HEK293 (cell line): ENCODE measurements around the gene RBM14.

Source experiments
- CTCF ChIA-PET: fragments of 350-600 bp; formaldehyde crosslinking; extraction: SDS; loops from one replicate; lab custom pipeline; 2021; ENCODE audit warnings: antibody characterized with exemption; lab: Yijun Ruan, JAX
- POLR2A ChIA-PET: fragments of 300-600 bp; formaldehyde crosslinking; extraction: SDS; loops from one replicate; lab custom pipeline; 2020; ENCODE audit warnings: antibody characterized with exemption, inconsistent platforms; lab: Yijun Ruan, JAX
- H3K27ac ChIP-seq: fragments of 200-500 bp; sonication (Bioruptor generic); 2 replicates; pipeline ENCODE4 v1.5.1; 2014; ENCODE audit warnings: low read depth, low read length, control low read depth, inconsistent platforms; ENCODE audit errors: extremely low read depth
- H3K36me3 ChIP-seq, 2 experiments: fragments of 200-500 bp in 1 of 2; sonication (Bioruptor generic) in 1 of 2; 1 replicate in 1 of 2; 2 replicates in 1 of 2; pipeline ENCODE4 v1.5.1; 2014 to 2017; ENCODE audit warnings: inconsistent platforms in 2 of 2, low read length in 2 of 2; ENCODE audit not compliant: control insufficient read depth in 2 of 2, insufficient read depth in 1 of 2
- H3K4me1 ChIP-seq: fragments of 200-500 bp; sonication (Bioruptor generic); 2 replicates; pipeline ENCODE4 v1.5.1; 2014; ENCODE audit warnings: mild to moderate bottlenecking, low read length, inconsistent platforms; ENCODE audit not compliant: control insufficient read depth, insufficient read depth
- H3K4me3 ChIP-seq: 2 replicates; pipeline ENCODE4 v1.5.1; 2011; ENCODE audit warnings: low read depth, mild to moderate bottlenecking, control low read depth, low read length, moderate library complexity
- H3K9me3 ChIP-seq: fragments of 200-500 bp; sonication (Bioruptor generic); 2 replicates; pipeline ENCODE4 v1.5.1; 2014; ENCODE audit warnings: low read depth, low read length, inconsistent platforms; ENCODE audit not compliant: control insufficient read depth, insufficient read depth
- EGR2 ChIP-seq: fragments of 450-650 bp; formaldehyde crosslinking; IDR thresholded peaks from 2 replicates; pipeline ENCODE4 v1.5.1; 2016; ENCODE audit warnings: low read depth, missing biosample characterization, missing genetic modification characterization
- FEZF1 ChIP-seq: fragments of 450-650 bp; formaldehyde crosslinking; IDR thresholded peaks from 2 replicates; pipeline ENCODE4 v1.5.1; 2016; ENCODE audit warnings: missing biosample characterization, missing genetic modification characterization
- GLIS1 ChIP-seq: fragments of 450-650 bp; formaldehyde crosslinking; IDR thresholded peaks from 2 replicates; pipeline ENCODE4 v1.5.1; 2016; ENCODE audit warnings: missing biosample characterization, missing genetic modification characterization
- GLIS2 ChIP-seq: fragments of 450-650 bp; formaldehyde crosslinking; IDR thresholded peaks from 2 replicates; pipeline ENCODE4 v1.5.1; 2016; ENCODE audit warnings: missing biosample characterization, missing genetic modification characterization
- OSR2 ChIP-seq: fragments of 450-650 bp; formaldehyde crosslinking; IDR thresholded peaks from 2 replicates; pipeline ENCODE4 v1.5.1; 2016; ENCODE audit warnings: missing biosample characterization, missing genetic modification characterization
- SALL2 ChIP-seq: fragments of 450-650 bp; formaldehyde crosslinking; IDR thresholded peaks from 2 replicates; pipeline ENCODE4 v1.5.0; 2017; ENCODE audit warnings: missing biosample characterization, mild to moderate bottlenecking, missing genetic modification characterization, borderline replicate concordance
- SP7 ChIP-seq: fragments of 450-650 bp; formaldehyde crosslinking; IDR thresholded peaks from 2 replicates; pipeline ENCODE4 v1.5.1; 2016; ENCODE audit warnings: missing biosample characterization, missing genetic modification characterization
- YY1 ChIP-seq: fragments of 450-650 bp; formaldehyde crosslinking; IDR thresholded peaks from 2 replicates; pipeline ENCODE4 v1.5.1; 2018; ENCODE audit warnings: missing biosample characterization, missing genetic modification characterization
- ZBTB17 ChIP-seq: fragments of 450-650 bp; formaldehyde crosslinking; IDR thresholded peaks from 2 replicates; pipeline ENCODE4 v1.5.1; 2016; ENCODE audit warnings: missing biosample characterization, missing genetic modification characterization
- ZBTB20 ChIP-seq: fragments of 450-650 bp; formaldehyde crosslinking; IDR thresholded peaks from 2 replicates; pipeline ENCODE4 v1.5.1; 2016; ENCODE audit warnings: missing biosample characterization, missing genetic modification characterization
- ZFHX2 ChIP-seq: fragments of 450-650 bp; formaldehyde crosslinking; conservative IDR thresholded peaks from 2 replicates; pipeline ENCODE4 v1.5.1; 2016; ENCODE audit warnings: missing biosample characterization, missing genetic modification characterization
- ZNF133 ChIP-seq: fragments of 450-650 bp; formaldehyde crosslinking; IDR thresholded peaks from 2 replicates; pipeline ENCODE4 v1.5.1; 2016; ENCODE audit warnings: missing biosample characterization, missing genetic modification characterization
- ZNF16 ChIP-seq: fragments of 450-650 bp; formaldehyde crosslinking; IDR thresholded peaks from 2 replicates; pipeline ENCODE4 v1.5.1; 2016; ENCODE audit warnings: low read depth, missing biosample characterization, missing genetic modification characterization
- ZNF169 ChIP-seq: fragments of 450-650 bp; formaldehyde crosslinking; IDR thresholded peaks from 2 replicates; pipeline ENCODE4 v1.5.1; 2016; ENCODE audit warnings: missing biosample characterization, missing genetic modification characterization
- ZNF174 ChIP-seq: fragments of 450-650 bp; formaldehyde crosslinking; IDR thresholded peaks from 2 replicates; pipeline ENCODE4 v1.5.0; 2017; ENCODE audit warnings: missing biosample characterization, mild to moderate bottlenecking, missing genetic modification characterization
- ZNF19 ChIP-seq: fragments of 450-650 bp; formaldehyde crosslinking; IDR thresholded peaks from 2 replicates; pipeline ENCODE4; 2016; ENCODE audit warnings: missing biosample characterization, missing genetic modification characterization, low read depth
- ZNF202 ChIP-seq: fragments of 450-650 bp; formaldehyde crosslinking; IDR thresholded peaks from 2 replicates; pipeline ENCODE4 v1.5.1; 2016; ENCODE audit warnings: missing biosample characterization, missing genetic modification characterization, borderline replicate concordance
- ZNF311 ChIP-seq: fragments of 450-650 bp; formaldehyde crosslinking; IDR thresholded peaks from 2 replicates; pipeline ENCODE4 v1.5.1; 2017; ENCODE audit warnings: missing biosample characterization, missing genetic modification characterization, borderline replicate concordance
- ZNF324 ChIP-seq: fragments of 450-650 bp; formaldehyde crosslinking; IDR thresholded peaks from 2 replicates; pipeline ENCODE4 v1.5.1; 2016; ENCODE audit warnings: missing biosample characterization, missing genetic modification characterization
- ZNF560 ChIP-seq: fragments of 450-650 bp; formaldehyde crosslinking; IDR thresholded peaks from 2 replicates; pipeline ENCODE4 v1.5.1; 2017; ENCODE audit warnings: missing biosample characterization, missing genetic modification characterization, borderline replicate concordance
- ZNF600 ChIP-seq: fragments of 450-650 bp; formaldehyde crosslinking; IDR thresholded peaks from 2 replicates; pipeline ENCODE4 v1.5.1; 2016; ENCODE audit warnings: missing biosample characterization, missing genetic modification characterization
- ZNF626 ChIP-seq: fragments of 450-650 bp; sonication (Bioruptor Pico); formaldehyde crosslinking; IDR thresholded peaks from 2 replicates; pipeline ENCODE4 v1.5.1; 2018; ENCODE audit warnings: missing biosample characterization, missing genetic modification characterization, inconsistent platforms
- ZNF701 ChIP-seq: fragments of 450-650 bp; formaldehyde crosslinking; IDR thresholded peaks from 2 replicates; pipeline ENCODE4 v1.5.1; 2016; ENCODE audit warnings: missing biosample characterization, missing genetic modification characterization
- ZNF747 ChIP-seq: fragments of 450-650 bp; formaldehyde crosslinking; IDR thresholded peaks from 2 replicates; pipeline ENCODE4 v1.5.1; 2016; ENCODE audit warnings: missing biosample characterization, missing genetic modification characterization
- ZNF776 ChIP-seq: fragments of 450-650 bp; formaldehyde crosslinking; IDR thresholded peaks from 2 replicates; pipeline ENCODE4 v1.5.0; 2017; ENCODE audit warnings: missing biosample characterization, missing genetic modification characterization, borderline replicate concordance
- TF ChIP-seq, protein P1 (sequence below): fragments of 450-650 bp; formaldehyde crosslinking; IDR thresholded peaks from 2 replicates; pipeline ENCODE4 v1.5.1; 2016; ENCODE audit warnings: missing biosample characterization, missing genetic modification characterization
- TF ChIP-seq, protein P2 (sequence below): fragments of 450-650 bp; formaldehyde crosslinking; optimal IDR thresholded peaks from 2 replicates; pipeline ENCODE3; 2016; ENCODE audit warnings: missing biosample characterization, mild to moderate bottlenecking, missing genetic modification characterization
- TF ChIP-seq, protein P3 (sequence below): fragments of 450-650 bp; formaldehyde crosslinking; IDR thresholded peaks from 2 replicates; pipeline ENCODE4 v1.5.1; 2016; ENCODE audit warnings: missing biosample characterization, missing genetic modification characterization
- TF ChIP-seq, protein P4 (sequence below): fragments of 450-650 bp; formaldehyde crosslinking; IDR thresholded peaks from 2 replicates; pipeline ENCODE4 v1.5.1; 2017; ENCODE audit warnings: missing biosample characterization, missing genetic modification characterization
- TF ChIP-seq, protein P5 (sequence below): fragments of 450-650 bp; formaldehyde crosslinking; IDR thresholded peaks from 2 replicates; pipeline ENCODE4 v1.5.1; 2016; ENCODE audit warnings: missing biosample characterization, missing genetic modification characterization, low read depth
- TF ChIP-seq, protein P6 (sequence below): fragments of 450-650 bp; formaldehyde crosslinking; IDR thresholded peaks from 2 replicates; pipeline ENCODE4 v1.5.1; 2016; ENCODE audit warnings: missing biosample characterization, missing genetic modification characterization

RBM14 gene

DNA sequence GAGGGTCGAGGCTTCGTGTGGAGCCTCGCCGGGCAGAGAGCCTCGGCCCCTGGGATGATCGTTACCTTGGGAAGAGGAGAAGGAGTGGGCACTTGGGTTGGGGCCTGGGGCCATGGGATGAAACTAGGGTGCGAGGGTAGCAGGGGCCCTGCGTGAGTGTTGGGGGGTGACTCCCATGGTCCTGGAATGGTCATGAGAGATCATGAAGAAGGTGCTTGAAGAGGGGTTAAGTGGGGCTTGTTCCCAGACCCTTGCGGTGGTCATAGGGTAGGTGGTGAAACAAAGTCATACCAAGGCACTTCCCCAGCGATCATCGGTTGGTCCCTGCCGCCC lies 23.2 kb upstream of the RBM14 start (continued):
- TF ChIP-seq, protein P1, sequence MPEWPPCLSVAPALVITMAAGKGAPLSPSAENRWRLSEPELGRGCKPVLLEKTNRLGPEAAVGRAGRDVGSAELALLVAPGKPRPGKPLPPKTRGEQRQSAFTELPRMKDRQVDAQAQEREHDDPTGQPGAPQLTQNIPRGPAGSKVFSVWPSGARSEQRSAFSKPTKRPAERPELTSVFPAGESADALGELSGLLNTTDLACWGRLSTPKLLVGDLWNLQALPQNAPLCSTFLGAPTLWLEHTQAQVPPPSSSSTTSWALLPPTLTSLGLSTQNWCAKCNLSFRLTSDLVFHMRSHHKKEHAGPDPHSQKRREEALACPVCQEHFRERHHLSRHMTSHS (tag by site-specific recombination): no peak
- TF ChIP-seq ZNF560 (tag by site-specific recombination): no peak
- no peak for TF ChIP-seq ZNF701 (tag by site-specific recombination)
- no peak for TF ChIP-seq ZNF19
- no peak for TF ChIP-seq ZNF202 (tag by site-specific recombination)
- TF ChIP-seq OSR2 (tag by site-specific recombination): no peak
- no peak for TF ChIP-seq ZNF776 (tag by site-specific recombination)
- no peak for TF ChIP-seq ZNF747 (tag by site-specific recombination)
- no peak for TF ChIP-seq EGR2 (tag by site-specific recombination)
- no peak for TF ChIP-seq SP7
- no peak for TF ChIP-seq ZNF174
- peak; percentile 53 for TF ChIP-seq GLIS2 (tag by site-specific recombination)
- TF ChIP-seq ZBTB20 (tag by site-specific recombination): 0 out of 2 replicates have a peak, but pooled peaks have one; percentile 13
- no peak for TF ChIP-seq FEZF1 (tag by site-specific recombination)
- TF ChIP-seq, protein P2, sequence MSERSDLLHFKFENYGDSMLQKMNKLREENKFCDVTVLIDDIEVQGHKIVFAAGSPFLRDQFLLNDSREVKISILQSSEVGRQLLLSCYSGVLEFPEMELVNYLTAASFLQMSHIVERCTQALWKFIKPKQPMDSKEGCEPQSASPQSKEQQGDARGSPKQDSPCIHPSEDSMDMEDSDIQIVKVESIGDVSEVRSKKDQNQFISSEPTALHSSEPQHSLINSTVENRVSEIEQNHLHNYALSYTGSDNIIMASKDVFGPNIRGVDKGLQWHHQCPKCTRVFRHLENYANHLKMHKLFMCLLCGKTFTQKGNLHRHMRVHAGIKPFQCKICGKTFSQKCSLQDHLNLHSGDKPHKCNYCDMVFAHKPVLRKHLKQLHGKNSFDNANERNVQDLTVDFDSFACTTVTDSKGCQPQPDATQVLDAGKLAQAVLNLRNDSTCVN (tag by site-specific recombination): peak; percentile 16
- TF ChIP-seq ZNF169 (tag by site-specific recombination): no peak
- no peak for TF ChIP-seq ZNF133 (tag by site-specific recombination)
- TF ChIP-seq ZNF16 (tag by site-specific recombination): no peak
- TF ChIP-seq ZNF311: no peak
- no peak for TF ChIP-seq YY1 (tag by site-specific recombination)
- no peak for TF ChIP-seq ZBTB17 (tag by site-specific recombination)
- TF ChIP-seq ZFHX2 (tag by site-specific recombination): 0 out of 2 replicates have a peak, but pooled peaks have one; percentile 6
- TF ChIP-seq SALL2 (tag by site-specific recombination): no peak
- no peak for TF ChIP-seq GLIS1 (tag by site-specific recombination)
- peak; percentile 47; the same call in 1 of the 2 replicates for TF ChIP-seq ZNF600 (tag by site-specific recombination)
- TF ChIP-seq, all 188 proteins: peak for 8

DNA sequence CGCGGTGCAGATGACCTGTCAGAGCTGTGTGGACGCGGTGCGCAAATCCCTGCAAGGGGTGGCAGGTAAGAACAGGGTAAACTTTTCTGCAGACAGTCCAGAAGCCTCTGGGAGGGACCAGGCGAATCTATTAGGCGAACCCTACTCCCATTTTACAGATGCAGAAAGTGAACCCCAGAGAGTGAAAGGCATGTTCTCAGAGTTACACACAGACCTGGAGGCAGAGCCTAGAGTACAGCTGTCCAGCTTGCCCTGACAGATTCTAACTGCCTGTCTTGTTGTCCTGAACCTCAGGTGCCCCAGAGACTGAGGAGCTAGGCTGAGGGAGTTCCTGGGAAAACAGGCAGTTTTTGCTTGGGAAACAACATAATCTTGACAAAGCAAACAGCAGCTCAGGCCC lies 22.8 kb upstream of the RBM14 start:
- Histone ChIP-seq H3K27ac (peak overlapping the region; percentile 11; the same call in 1 of the 2 replicates), H3K4me1 (no peaks in the 10 kb centered on the region), H3K36me3 (peaks cover 0 to 14% of the 10 kb centered on the region in 2 experiments; a peak in 2 of 3 replicates), H3K4me3 (peak overlapping the region; percentile 67), H3K9me3 (no peaks in the 10 kb centered on the region)
- CTCF ChIA-PET: interaction anchor here (0.6 to 2.2 kb wide), 6 partner anchors 16 to 85 kb away, joined by 4 to 16 read pairs (median 6); partner anchors contain the start of genes RBM4B and ZDHHC24
- POLR2A ChIA-PET: interaction anchor here (0.9 to 2.4 kb wide), 4 partner anchors 9 to 84 kb away, joined by 3 to 12 read pairs (median 4); partner anchors contain the start of genes ACTN3, RBM4B and ZDHHC24
- TF ChIP-seq, protein P3, sequence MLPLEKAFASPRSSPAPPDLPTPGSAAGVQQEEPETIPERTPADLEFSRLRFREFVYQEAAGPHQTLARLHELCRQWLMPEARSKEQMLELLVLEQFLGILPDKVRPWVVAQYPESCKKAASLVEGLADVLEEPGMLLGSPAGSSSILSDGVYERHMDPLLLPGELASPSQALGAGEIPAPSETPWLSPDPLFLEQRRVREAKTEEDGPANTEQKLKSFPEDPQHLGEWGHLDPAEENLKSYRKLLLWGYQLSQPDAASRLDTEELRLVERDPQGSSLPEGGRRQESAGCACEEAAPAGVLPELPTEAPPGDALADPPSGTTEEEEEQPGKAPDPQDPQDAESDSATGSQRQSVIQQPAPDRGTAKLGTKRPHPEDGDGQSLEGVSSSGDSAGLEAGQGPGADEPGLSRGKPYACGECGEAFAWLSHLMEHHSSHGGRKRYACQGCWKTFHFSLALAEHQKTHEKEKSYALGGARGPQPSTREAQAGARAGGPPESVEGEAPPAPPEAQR (tag by site-specific recombination): no peak
- no peak for TF ChIP-seq ZNF626
- TF ChIP-seq ZNF324 (tag by site-specific recombination): no peak
- TF ChIP-seq, protein P4, sequence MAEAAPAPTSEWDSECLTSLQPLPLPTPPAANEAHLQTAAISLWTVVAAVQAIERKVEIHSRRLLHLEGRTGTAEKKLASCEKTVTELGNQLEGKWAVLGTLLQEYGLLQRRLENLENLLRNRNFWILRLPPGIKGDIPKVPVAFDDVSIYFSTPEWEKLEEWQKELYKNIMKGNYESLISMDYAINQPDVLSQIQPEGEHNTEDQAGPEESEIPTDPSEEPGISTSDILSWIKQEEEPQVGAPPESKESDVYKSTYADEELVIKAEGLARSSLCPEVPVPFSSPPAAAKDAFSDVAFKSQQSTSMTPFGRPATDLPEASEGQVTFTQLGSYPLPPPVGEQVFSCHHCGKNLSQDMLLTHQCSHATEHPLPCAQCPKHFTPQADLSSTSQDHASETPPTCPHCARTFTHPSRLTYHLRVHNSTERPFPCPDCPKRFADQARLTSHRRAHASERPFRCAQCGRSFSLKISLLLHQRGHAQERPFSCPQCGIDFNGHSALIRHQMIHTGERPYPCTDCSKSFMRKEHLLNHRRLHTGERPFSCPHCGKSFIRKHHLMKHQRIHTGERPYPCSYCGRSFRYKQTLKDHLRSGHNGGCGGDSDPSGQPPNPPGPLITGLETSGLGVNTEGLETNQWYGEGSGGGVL (tag by site-specific recombination): no peak
- TF ChIP-seq, protein P5, sequence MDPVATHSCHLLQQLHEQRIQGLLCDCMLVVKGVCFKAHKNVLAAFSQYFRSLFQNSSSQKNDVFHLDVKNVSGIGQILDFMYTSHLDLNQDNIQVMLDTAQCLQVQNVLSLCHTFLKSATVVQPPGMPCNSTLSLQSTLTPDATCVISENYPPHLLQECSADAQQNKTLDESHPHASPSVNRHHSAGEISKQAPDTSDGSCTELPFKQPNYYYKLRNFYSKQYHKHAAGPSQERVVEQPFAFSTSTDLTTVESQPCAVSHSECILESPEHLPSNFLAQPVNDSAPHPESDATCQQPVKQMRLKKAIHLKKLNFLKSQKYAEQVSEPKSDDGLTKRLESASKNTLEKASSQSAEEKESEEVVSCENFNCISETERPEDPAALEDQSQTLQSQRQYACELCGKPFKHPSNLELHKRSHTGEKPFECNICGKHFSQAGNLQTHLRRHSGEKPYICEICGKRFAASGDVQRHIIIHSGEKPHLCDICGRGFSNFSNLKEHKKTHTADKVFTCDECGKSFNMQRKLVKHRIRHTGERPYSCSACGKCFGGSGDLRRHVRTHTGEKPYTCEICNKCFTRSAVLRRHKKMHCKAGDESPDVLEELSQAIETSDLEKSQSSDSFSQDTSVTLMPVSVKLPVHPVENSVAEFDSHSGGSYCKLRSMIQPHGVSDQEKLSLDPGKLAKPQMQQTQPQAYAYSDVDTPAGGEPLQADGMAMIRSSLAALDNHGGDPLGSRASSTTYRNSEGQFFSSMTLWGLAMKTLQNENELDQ: no peak
- TF ChIP-seq, protein P6, sequence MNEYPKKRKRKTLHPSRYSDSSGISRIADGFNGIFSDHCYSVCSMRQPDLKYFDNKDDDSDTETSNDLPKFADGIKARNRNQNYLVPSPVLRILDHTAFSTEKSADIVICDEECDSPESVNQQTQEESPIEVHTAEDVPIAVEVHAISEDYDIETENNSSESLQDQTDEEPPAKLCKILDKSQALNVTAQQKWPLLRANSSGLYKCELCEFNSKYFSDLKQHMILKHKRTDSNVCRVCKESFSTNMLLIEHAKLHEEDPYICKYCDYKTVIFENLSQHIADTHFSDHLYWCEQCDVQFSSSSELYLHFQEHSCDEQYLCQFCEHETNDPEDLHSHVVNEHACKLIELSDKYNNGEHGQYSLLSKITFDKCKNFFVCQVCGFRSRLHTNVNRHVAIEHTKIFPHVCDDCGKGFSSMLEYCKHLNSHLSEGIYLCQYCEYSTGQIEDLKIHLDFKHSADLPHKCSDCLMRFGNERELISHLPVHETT (tag by site-specific recombination): no peak
